ENCODE results near the gene PIGV.
"Not testable (repeated sequence)": the region's sequence is repeated elsewhere in the genome, so short reads cannot be mapped to it uniquely, and the experiment has no call there.

Gene PIGV

DNA sequence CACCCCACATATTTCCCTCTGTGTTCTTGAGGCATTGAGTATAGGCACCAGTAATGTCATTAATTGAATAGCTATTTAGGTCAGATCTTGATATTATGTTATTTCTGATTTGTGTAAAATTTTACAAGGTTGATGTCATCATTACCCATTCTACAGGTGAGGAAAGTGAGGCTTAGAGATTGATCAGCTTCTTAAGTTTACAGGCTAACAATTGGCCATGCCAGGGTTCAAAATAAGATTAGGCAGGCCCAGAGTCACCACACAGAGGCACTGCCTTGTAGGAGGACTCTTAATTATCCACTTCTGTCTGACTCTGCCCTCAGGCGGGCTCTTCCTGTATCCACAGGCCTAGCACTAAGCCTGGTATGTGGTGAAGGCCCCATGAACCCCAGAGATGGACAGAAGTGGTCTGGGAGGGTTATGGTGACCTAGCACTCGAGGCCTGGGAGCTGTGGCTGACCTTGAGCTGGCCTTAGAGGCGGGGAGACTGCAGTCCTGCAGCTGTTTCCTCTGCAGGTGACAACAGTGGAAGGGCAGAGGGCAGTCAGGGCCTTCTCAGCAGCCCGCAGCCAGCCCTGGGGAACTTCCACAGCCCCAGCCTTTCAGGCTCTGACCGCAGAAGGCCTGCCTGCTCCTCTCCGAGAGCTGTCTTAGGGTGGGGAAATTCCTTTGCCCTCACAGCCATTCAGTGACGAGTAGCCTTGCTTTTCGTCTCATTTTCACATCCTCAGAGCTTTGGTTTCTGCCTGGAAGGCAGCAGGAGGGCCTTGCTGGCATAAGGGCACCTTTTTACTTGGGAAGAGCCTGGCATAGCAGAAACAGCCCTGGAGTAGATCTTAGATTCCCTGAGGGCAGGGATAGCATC, 51.0 kb downstream of the PIGV start:
- DNase-seq, result no peak

DNA sequence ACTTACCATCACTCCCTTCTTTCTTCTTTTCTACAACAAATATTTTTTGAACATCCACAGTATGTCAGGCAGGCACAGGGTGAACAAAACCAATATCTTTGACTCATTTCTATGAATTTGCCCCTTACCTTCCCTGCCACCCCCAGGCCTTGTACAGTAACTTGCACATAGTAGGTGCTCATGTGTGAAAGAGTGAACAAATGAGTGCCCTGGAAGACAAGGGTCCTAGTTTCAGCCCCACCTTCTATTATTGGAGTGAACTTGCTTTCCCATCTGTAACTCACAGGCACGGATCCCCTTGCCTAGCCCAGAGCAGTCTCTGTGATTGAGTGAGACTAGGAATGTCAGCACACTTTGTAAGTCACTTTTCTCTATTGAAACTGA, 51.6 kb downstream of the PIGV start:
- DNase-seq, result no peak

DNA sequence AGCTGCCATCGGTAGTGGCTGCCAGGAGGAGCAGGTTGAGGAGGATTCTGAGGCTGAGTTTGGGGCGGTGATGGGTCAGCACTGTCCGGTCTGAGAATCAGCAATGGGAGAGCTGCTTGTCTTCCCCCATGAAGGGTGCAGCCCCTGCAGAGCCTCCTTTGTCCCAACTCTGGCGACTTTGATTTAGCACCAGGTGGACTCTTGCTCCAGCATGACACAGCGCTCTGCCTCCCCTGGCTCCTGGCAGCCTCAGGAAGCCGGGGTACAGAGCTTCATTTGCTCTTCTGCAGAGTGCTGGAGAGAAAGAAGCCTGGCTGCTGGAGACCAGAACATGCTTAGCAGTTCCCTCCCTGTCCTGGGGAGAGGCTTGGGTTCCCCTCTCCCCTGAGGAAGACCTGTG, 52.0 kb downstream of the PIGV start:
- DNase-seq, result no peak

DNA sequence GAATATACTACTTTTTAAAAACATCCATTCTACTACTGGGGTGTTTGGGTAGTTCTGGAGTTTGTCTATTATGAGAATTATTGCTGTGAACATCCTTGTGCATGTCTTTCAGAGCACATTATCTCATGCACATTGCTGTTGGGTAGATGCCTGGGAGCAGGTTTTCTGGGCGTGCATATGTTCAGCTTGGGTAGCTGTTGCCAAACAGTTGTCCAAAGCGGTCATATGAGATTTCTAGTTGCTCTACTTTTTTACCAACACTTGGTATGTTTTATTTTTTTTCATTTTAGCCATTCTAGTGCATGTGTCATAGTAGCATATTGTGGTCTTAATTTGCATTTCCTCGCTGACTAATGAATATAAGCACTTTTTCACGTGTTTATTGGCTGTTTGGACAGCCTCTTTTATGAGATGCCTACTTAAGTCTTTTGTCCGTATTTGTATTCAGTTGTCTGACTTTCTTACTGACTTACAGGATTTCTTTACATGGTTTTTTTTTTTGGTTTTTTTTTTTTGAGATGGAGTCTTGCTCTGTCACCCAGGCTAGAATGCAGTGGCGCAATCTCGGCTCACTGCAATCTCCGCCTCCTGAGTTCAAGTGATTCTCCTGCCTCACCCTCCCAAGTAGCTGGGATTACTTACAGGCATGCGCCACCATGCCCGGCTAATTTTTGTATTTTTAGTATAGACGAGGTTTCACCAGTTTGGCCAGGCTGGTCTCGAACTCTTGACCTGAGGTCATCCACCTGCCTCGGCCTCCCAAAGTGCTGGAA, 56.9 kb downstream of the PIGV start:
- DNase-seq, result no peak

DNA sequence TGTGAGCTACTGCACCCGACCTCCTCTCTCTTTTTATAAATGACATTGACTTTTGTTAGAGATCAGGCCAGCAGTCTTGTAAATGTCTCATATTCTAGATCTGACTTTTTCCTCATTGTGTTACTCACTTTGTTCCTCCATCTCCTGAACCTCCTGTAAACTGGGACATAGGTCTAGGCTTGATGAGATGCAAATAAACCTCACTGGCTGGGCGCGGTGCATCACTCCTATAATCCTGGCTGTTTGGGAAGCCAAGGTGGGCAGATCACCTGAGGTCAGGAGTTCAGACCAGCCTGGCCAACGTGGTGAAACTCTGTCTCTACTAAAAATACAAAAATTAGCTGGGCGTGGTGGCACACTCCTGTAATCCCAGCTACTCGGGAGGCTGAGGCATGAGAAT, 60.1 kb downstream of the PIGV start:
- DNase-seq, result not testable (repeated sequence)
